GM18858 (cell line): ENCODE results near the gene RAD52.

Experiments
- ATAC-seq: cut with Tn5 transposase; IDR thresholded peaks from one replicate; pipeline ENCODE4 v1.9.1; 2021; ENCODE audit not compliant: unreplicated experiment

RAD52 gene

DNA sequence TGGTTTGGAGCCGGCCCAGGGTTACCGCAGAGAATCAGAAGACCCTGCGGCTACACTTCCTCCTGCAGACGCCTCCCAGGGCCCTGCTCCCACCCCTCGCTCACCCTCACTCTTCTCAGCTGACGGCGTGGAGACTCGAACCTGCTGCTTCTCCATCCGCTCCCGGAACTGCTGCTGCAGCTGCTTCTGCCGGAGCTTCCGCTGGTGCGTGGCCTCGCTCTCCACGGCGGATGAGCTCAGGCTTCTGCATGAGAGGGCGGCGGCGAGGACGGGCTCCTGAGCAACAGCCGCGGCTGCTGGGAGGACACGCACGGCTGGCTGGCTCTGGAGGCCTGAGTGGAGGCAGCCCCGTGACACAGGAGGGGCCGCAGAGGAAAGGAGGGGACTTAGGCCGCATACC is 33.3 kb downstream of the RAD52 start:
- ATAC-seq: no peak

DNA sequence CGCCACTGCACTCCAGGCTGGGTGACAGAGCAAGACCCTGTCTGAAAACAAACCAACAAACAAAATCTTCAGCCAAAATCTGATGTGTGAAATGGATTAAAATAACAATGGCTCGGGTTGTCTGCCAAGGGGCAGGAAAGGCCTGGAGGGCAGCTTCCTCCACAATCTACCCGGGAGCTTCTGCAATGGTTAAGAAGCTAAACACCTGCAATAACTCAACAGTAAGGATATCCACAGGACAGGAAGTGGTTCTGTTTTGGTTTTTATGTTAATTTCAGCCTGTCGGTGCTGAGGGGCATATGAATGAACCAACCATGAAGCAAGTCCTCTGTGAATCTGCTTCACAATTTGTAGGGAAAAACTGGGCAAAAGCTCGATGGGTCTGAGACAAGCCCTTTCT is 34.4 kb downstream of the RAD52 start:
- no peak for ATAC-seq

DNA sequence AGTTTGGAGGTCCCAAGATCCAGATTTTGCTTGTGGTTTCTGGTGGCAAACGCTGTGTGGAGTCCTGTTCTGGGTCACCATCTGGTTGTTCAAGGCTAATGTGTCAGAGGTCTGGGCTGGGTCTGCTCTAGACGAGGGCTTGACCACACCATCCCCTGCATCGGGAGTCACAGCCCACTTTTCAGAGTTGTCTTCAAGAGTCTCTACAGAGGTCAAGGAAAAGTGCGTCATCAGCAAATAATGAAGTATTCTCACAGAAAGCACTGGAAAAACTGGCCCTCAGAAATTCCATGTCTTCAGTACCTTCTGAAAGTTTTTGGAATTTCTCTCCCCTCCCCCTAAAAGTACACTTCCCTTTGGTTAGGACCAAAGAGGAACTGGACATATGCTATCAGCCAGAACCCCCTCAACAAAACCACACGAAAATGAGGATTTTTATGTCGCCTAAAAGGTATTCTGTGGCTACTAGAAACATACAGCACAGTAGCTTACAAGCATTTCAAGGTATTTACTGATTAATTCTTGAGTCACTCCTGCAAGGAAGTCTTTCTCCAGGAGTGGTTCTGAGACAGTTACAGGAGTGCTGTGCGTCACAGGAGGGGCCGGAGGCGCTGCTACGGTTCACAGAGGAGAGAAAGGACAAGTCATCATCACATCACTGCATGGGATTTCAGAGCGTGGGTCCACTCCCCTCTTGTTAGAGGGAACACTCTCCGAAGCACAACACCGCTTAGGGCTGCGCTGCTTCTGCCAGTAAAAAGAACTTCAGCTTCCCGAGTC is 35.4 kb downstream of the RAD52 start:
- no peak for ATAC-seq

GRCh38 chr12:912466-913235 is 36.8 kb downstream of the RAD52 start:
- no peak for ATAC-seq

- no peak for ATAC-seq
Measured at GRCh38 chr12:911191-911826, 38.2 kb downstream of the RAD52 start.

DNA sequence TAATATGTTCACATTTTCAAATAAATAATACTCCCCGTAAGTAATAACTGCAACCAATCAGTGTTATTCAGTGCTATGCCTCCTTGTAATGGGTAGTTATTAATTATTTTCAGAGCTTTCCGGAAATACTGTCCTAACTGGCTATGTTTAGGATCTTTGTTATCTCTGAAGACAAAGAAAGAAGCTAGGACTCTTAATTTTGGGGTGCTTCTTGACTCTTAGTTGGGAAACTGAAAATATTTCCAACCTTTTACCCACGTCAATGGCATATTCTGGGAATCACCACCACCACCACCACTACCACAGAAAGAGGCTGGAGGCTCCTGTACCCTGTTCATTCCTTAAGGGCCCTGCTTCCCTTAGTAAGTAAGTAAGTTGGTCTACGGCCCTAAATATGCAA is 39.1 kb downstream of the RAD52 start:
- ATAC-seq: no peak

GRCh38 chr12:909861-910260 is 39.6 kb downstream of the RAD52 start:
- ATAC-seq: no peak

DNA sequence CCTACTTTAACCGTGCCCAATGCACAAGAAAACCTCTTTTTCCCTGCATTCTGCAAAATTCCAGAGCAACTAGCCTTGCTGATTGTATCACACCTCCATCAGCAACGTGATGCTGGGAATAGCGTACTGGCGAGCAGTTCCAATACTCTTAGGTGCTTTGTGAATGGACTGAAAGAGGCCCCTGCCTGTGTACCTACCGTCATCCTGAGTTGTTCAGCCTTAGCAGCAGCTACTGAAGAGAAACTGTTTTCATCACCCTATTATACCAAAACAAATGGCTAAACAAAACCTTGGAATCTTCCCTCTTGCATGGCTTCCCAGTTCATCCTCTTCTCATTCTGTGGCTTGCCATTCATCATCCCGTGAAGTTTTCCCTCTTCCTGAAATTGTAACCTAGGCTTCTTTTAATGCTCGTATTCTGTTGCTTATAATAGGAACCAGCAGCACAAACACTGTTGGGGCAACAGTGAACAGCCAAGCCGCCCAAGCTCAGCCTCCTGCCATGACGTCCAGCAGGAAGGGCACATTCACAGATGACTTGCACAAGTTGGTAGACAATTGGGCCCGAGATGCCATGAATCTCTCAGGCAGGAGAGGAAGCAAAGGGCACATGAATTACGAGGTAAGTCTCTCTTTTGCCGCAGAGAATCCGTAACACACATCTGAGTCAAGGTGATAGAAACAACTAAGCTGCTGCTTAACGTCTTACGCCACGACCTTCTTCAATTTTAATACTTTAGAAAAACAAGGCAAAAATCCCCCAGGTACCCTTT is 41.9 kb downstream of the RAD52 start:
- no peak for ATAC-seq

DNA sequence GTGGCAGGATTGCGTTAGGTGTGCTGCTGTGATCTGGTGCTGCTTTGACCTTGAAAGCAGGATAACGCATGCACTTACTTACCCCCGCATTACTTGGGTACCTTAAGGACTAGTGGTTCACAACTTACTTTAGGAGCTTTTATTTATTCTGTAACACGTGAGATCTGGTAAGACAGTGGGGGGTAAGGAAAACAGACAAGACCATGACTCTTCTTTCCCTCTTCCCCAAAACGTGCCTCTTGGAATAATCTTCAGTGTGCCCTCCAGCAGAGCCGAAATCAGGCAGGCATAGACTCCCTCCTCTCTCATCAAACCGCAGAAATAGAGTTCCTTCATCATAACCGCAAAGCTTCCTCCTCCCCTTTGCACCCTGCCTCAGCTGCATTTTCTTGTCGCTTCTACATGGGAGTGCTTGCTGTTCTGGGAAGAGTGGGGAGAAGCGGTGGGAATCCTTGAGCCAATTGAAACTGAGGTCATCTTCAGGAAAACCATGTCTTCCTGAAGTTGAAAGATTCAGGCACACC is 43.4 kb downstream of the RAD52 start:
- ATAC-seq: no peak

DNA sequence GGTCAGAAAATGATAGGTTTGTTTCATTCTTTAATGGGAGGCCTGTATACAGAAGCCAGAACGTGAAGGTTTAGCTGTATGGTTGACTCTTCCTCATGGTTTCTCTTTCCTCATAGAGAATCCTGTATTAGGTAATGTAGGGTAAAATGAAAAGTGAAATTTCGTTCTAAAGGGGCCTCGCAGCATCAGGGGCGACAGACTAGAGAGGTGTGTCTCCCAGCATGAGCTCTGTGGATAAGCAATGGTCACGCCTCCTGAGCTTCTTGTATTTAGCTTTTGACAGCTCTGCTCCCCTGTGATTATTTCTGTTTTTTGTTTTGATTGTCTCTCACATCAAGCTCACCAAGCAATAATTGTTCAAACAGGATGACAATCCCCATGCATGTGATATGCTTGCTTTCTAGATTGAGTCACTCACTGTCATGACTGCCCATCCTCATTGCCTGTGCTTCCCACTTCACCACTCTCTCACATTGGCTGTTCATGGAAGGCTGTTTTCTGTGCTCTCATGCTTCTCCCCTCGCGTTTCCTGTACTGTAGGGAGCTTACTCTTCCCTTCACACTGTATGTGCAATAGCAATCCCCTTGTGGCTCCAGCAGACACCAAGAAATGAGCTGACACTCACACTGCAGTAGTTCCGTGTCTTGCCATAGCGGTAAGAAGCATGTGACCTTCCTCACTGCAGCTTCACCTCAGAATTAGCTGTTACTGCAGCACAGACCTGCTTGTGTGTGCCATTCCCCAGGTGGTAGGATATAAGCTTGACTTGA is 44.0 kb downstream of the RAD52 start:
- ATAC-seq: no peak

GRCh38 chr12:904010-904414 is 45.5 kb downstream of the RAD52 start:
- ATAC-seq: no peak

GRCh38 chr12:903055-903454 is 46.4 kb downstream of the RAD52 start:
- ATAC-seq: no peak

DNA sequence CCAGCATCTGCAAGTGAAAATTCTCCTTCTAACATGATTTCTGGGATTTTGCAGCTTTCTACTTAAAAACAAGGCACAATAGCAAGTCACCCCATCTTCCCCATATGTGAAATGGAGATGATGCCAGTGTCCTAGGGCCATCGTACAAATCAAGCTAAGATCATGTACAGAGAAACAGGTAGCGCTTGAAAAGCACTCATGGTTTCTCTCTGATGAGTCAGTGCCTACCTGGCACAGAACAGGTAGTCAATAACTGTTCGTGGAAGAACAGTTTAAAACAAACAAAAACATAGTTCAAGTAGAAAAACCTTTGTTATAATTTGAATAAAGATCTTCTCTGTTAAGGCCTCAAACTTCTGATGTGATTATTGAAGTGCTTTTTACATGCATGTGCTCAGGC is 46.9 kb downstream of the RAD52 start:
- no peak for ATAC-seq

GRCh38 chr12:897386-897785 is 52.1 kb downstream of the RAD52 start:
- no peak for ATAC-seq

DNA sequence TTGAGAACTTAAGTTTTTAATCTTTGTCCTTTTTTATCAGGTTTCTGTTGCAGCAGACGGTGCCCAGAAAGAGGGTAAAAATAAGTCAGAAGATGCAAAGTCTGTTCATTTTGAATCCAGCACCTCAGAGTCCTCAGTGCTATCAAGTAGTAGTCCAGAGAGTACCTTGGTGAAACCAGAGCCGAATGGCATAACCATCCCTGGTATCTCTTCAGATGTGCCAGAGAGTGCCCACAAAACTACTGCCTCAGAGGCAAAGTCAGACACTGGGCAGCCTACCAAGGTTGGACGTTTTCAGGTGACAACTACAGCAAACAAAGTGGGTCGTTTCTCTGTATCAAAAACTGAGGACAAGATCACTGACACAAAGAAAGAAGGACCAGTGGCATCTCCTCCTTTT is 53.5 kb downstream of the RAD52 start:
- ATAC-seq: no peak

- no peak for ATAC-seq
Measured at GRCh38 chr12:894226-894625, 55.3 kb downstream of the RAD52 start.

- no peak for ATAC-seq
Measured at GRCh38 chr12:886206-886605, 63.3 kb downstream of the RAD52 start.

GRCh38 chr12:885701-886100 is 63.8 kb downstream of the RAD52 start:
- no peak for ATAC-seq

DNA sequence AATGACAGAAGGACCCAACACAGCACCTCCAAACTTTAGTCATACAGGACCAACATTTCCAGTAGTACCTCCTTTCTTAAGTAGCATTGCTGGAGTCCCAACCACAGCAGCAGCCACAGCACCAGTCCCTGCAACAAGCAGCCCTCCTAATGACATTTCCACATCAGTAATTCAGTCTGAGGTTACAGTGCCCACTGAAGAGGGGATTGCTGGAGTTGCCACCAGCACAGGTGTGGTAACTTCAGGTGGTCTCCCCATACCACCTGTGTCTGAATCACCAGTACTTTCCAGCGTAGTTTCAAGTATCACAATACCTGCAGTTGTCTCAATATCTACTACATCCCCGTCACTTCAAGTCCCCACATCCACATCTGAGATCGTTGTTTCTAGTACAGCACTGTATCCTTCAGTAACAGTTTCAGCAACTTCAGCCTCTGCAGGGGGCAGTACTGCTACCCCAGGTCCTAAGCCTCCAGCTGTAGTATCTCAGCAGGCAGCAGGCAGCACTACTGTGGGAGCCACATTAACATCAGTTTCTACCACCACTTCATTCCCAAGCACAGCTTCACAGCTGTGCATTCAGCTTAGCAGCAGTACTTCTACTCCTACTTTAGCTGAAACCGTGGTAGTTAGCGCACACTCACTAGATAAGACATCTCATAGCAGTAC is 64.6 kb downstream of the RAD52 start:
- no peak for ATAC-seq

- no peak for ATAC-seq
Measured at GRCh38 chr12:880656-881055, 68.8 kb downstream of the RAD52 start.
